Measurements from ENCODE around the gene EIF3F.

EIF3F gene

DNA sequence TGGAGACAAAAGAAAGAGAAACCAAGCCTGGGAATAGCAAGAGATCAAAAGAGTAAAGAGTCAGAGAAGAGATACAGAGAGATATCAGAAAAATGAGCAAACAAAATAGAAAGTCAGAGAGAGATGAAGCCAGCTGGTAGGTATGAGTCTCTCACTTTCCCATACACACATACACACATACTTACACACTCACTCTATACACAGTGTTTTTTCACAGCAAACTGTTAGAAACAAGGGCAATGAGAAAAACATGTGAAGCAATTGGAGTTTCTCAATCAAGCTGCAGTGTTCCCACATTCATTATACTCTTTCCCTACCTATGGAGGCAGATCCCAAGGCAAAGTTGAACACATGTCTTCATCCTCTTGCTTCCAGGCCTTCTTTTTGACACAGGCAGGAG, 19.3 kb upstream of the EIF3F start:
- Histone ChIP-seq H2AFZ (no peak overlapping the region), H3K4me3 (ENCODE audit: low read depth, low read length) (no peak overlapping the region), H3K4me1 (no peaks in the 10 kb centered on the region), H3K36me3 (ENCODE audit: control insufficient read depth, insufficient read depth, low read length) (no peaks in the 10 kb centered on the region), H3K27ac (no peak overlapping the region), H3K9ac (no peak overlapping the region), H3K4me2 (ENCODE audit: low read length) (no peak overlapping the region), H3K79me2 (no peaks in the 10 kb centered on the region), H3K27me3 (ENCODE audit: control insufficient read depth, insufficient read depth, low read length) (no peaks in the 10 kb centered on the region), H3K9me3 (ENCODE audit: control insufficient read depth, low read length) (no peaks in the 10 kb centered on the region)
- TF ChIP-seq, protein P1, sequence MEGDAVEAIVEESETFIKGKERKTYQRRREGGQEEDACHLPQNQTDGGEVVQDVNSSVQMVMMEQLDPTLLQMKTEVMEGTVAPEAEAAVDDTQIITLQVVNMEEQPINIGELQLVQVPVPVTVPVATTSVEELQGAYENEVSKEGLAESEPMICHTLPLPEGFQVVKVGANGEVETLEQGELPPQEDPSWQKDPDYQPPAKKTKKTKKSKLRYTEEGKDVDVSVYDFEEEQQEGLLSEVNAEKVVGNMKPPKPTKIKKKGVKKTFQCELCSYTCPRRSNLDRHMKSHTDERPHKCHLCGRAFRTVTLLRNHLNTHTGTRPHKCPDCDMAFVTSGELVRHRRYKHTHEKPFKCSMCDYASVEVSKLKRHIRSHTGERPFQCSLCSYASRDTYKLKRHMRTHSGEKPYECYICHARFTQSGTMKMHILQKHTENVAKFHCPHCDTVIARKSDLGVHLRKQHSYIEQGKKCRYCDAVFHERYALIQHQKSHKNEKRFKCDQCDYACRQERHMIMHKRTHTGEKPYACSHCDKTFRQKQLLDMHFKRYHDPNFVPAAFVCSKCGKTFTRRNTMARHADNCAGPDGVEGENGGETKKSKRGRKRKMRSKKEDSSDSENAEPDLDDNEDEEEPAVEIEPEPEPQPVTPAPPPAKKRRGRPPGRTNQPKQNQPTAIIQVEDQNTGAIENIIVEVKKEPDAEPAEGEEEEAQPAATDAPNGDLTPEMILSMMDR (IDR thresholded peaks at IDR 0.05), result no peak

DNA sequence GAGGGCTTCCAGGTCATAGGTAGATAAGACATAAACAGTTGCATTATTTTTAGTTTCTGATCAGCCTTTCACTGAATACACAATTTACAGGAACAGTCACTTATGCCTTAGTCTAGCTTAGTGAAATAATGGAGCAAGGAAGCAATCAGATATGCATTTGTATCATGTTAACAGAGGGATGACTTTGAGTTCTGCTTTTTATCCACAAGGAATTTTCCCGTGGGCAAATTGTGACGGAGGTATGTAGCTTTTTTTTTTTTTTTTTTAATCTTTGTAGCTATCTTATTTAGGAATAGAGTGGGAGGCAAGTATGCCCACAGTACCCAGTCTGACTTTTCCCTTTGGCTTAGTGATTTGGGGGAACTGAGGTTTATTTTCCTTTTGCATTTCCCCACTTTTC, 18.5 kb upstream of the EIF3F start:
- Histone ChIP-seq H2AFZ (no peak overlapping the region), H3K4me2 (ENCODE audit: low read length) (no peak overlapping the region), H3K4me1 (no peaks in the 10 kb centered on the region), H3K27ac (no peak overlapping the region), H3K79me2 (no peaks in the 10 kb centered on the region), H3K9me3 (ENCODE audit: control insufficient read depth, low read length) (no peaks in the 10 kb centered on the region), H3K4me3 (ENCODE audit: low read depth, low read length) (no peak overlapping the region), H3K36me3 (ENCODE audit: control insufficient read depth, insufficient read depth, low read length) (no peaks in the 10 kb centered on the region), H3K27me3 (ENCODE audit: control insufficient read depth, insufficient read depth, low read length) (no peaks in the 10 kb centered on the region), H3K9ac (no peak overlapping the region)
- TF ChIP-seq, protein P1 (IDR thresholded peaks at IDR 0.05), result no peak

DNA sequence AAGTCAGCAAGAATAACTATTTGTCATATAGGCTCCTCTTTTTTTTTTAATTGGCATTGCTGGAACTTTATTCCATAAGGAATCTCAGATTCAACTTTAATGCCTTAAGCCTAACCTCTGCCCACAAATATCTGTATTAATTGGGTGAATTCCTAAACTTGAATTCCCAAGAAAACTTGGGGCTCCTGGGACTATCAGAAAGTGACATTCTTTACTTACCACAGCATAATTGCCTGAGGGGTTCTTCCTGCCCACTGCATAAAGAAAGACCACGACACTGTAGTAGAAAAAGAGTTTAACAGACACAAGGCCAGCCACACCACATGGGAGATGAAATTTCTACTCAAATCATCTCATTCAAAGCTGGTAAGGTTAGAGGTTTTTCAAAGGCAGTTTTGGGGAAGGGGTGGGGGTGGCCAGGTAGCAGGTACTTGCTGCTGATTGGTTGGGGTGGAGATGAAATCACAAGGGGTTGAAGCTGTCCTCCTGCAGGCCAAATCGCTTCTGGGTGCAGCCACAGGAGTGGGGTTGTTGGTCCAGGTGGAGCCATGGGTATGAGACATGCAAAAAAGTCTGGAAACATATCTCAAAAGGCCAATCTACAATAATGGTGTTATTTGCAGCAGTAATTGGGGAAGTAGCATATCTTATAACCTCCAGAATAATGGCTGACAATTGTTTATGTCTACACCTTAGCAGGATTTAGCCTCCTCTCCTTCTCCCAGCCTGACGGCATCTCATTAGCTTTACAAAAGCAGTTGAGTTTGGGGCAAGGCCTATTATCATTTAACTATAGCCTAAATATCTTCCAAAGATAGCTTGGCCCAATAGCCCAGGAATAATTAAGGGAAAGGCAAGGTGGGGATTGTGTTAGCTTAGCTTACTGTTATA, 17.1 kb upstream of the EIF3F start:
- H3K27me3 ChIP-seq (ENCODE audit: control insufficient read depth, insufficient read depth, low read length), result no peaks in the 10 kb centered on the region
- TF ChIP-seq, protein P1 (IDR thresholded peaks at IDR 0.05), result no peak
- H3K27ac ChIP-seq, result no peak overlapping the region
- no peak overlapping the region for H3K9ac ChIP-seq
- H2AFZ ChIP-seq, result no peak overlapping the region
- no peaks in the 10 kb centered on the region for H3K4me1 ChIP-seq
- no peak overlapping the region for H3K4me2 ChIP-seq (ENCODE audit: low read length)
- no peaks in the 10 kb centered on the region for H3K79me2 ChIP-seq
- H3K4me3 ChIP-seq (ENCODE audit: low read depth, low read length), result no peak overlapping the region
- no peaks in the 10 kb centered on the region for H3K36me3 ChIP-seq (ENCODE audit: control insufficient read depth, insufficient read depth, low read length)
- no peaks in the 10 kb centered on the region for H3K9me3 ChIP-seq (ENCODE audit: control insufficient read depth, low read length)

DNA sequence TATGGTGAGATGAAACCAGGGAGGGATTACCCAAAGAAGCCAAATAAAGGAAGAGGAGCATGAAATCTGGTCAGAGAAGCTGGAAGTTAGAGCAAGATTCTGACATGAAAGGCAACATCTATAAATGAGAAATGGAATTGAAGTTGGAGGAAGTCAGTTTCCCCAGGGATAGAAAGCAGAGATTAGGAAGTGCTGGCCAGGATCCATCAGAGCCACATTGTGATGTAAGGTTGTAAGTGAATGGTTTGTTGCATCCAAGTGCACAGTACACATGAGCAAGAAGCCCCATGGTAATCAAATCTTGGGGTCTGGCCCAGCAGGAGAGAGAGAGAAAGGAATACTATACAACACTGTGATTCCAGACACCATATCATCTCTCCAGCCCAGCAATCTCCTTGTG, 15.3 kb upstream of the EIF3F start:
- Histone ChIP-seq H3K27me3 (ENCODE audit: control insufficient read depth, insufficient read depth, low read length) (no peaks in the 10 kb centered on the region), H3K36me3 (ENCODE audit: control insufficient read depth, insufficient read depth, low read length) (no peaks in the 10 kb centered on the region), H3K4me2 (ENCODE audit: low read length) (no peak overlapping the region), H3K4me3 (ENCODE audit: low read depth, low read length) (no peak overlapping the region), H3K9ac (no peak overlapping the region), H3K4me1 (no peaks in the 10 kb centered on the region), H3K9me3 (ENCODE audit: control insufficient read depth, low read length) (no peaks in the 10 kb centered on the region), H3K27ac (no peak overlapping the region), H2AFZ (no peak overlapping the region), H3K79me2 (no peaks in the 10 kb centered on the region)
- TF ChIP-seq, protein P1 (IDR thresholded peaks at IDR 0.05), result no peak

DNA sequence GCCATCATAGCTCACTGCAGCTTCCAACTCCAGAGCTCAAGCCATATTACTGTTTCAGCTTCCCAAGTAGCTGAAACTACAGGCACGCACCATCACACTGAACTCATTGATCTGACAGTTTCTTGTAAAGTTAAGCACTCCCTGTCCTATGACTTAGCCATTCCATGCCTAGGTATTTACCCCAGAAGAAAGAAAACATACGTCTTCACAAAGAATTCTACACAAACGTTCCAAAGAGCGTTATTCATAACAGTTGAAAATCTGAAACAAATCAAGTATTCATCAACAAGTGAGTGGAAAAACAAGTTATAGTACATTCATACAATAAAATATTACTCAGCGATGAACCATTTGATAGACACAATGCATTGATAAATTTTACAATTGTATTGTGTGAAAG, 14.1 kb upstream of the EIF3F start:
- no peak overlapping the region for H3K27ac ChIP-seq
- no peak overlapping the region for H3K4me2 ChIP-seq (ENCODE audit: low read length)
- H3K9ac ChIP-seq, result no peak overlapping the region
- no peaks in the 10 kb centered on the region for H3K4me1 ChIP-seq
- H3K79me2 ChIP-seq, result no peaks in the 10 kb centered on the region
- no peaks in the 10 kb centered on the region for H3K9me3 ChIP-seq (ENCODE audit: control insufficient read depth, low read length)
- H2AFZ ChIP-seq, result no peak overlapping the region
- H3K27me3 ChIP-seq (ENCODE audit: control insufficient read depth, insufficient read depth, low read length), result no peaks in the 10 kb centered on the region
- TF ChIP-seq, protein P1 (IDR thresholded peaks at IDR 0.05), result no peak
- no peaks in the 10 kb centered on the region for H3K36me3 ChIP-seq (ENCODE audit: control insufficient read depth, insufficient read depth, low read length)
- no peak overlapping the region for H3K4me3 ChIP-seq (ENCODE audit: low read depth, low read length)
